SK-N-SH (cell line): ENCODE measurements around the gene CDH23. TPM values are rescaled to one million over a fixed set of nuclear protein-coding genes. Genes with fewer than 3 reads are reported as not detected.

ENCODE experiments used
- CTCF ChIA-PET: fragments of 300-600, 350-600 bp; formaldehyde crosslinking; extraction: SDS; loops from one replicate; lab custom pipeline; 2021; lab: Yijun Ruan, JAX
- POLR2A ChIA-PET: fragments of 350-600 bp; sonication (Branson Sonifier 250); formaldehyde crosslinking; extraction: SDS; loops from one replicate; lab custom pipeline; 2020; ENCODE audit warnings: antibody characterized with exemption, inconsistent platforms; lab: Yijun Ruan, JAX
- DNase-seq: peaks from one replicate; pipeline ENCODE4 v3.0.0; 2012
- H2AFZ ChIP-seq: fragments of 200-600 bp; sonication (generic); 2 replicates; pipeline ENCODE4 v1.8.1; 2016; ENCODE audit warnings: antibody characterized with exemption, mild to moderate bottlenecking, low read depth
- H3F3A ChIP-seq: fragments of 200-600 bp; sonication (generic); replicated peaks from 2 replicates; pipeline ENCODE3; 2016; ENCODE audit warnings: antibody characterized with exemption, mild to moderate bottlenecking; ENCODE audit not compliant: insufficient read depth
- H3K27ac ChIP-seq, 2 experiments: fragments of 200-500 bp in 1 of 2; fragments of 200-600 bp in 1 of 2; sonication (Bioruptor generic) in 1 of 2; sonication (generic), shearing (Covaris generic) in 1 of 2; 2 replicates each; pipeline versions ENCODE4 v1.5.1 to v1.6.1; 2014 to 2016; ENCODE audit warnings: low read depth in 2 of 2, inconsistent platforms in 1 of 2, low read length in 1 of 2, mild to moderate bottlenecking in 1 of 2, mixed read lengths in 1 of 2
- H3K27me3 ChIP-seq: fragments of 200-600 bp; sonication (generic), shearing (Covaris generic); 2 replicates; pipeline ENCODE4 v1.6.1; 2016; ENCODE audit warnings: mixed run types; ENCODE audit not compliant: insufficient read depth
- H3K36me3 ChIP-seq, 2 experiments: fragments of 200-500 bp in 1 of 2; fragments of 200-600 bp in 1 of 2; sonication (Bioruptor generic) in 1 of 2; sonication (generic) in 1 of 2; replicated peaks in 1 of 2; 2 replicates each; pipeline versions ENCODE3 to v1.5.1; 2014 to 2016; ENCODE audit warnings: low read length in 1 of 2, mild to moderate bottlenecking in 1 of 2; ENCODE audit not compliant: insufficient read depth in 2 of 2, control insufficient read depth in 1 of 2
- H3K4me1 ChIP-seq, 2 experiments: fragments of 200-500 bp in 1 of 2; fragments of 200-600 bp in 1 of 2; sonication (Bioruptor generic) in 1 of 2; sonication (generic), shearing (Covaris generic) in 1 of 2; 2 replicates each; pipeline versions ENCODE4 v1.5.1 to v1.6.1; 2014 to 2016; ENCODE audit warnings: low read depth in 1 of 2, low read length in 1 of 2, mixed run types in 1 of 2; ENCODE audit not compliant: insufficient read depth in 2 of 2, control insufficient read depth in 1 of 2
- H3K4me2 ChIP-seq: fragments of 200-600 bp; sonication (generic), shearing (Covaris generic); 2 replicates; pipeline ENCODE4 v1.6.1; 2017; ENCODE audit warnings: mixed run types
- H3K4me3 ChIP-seq, 2 experiments: fragments of 200-500 bp in 1 of 2; fragments of 200-600 bp in 1 of 2; sonication (Bioruptor generic) in 1 of 2; sonication (generic), shearing (Covaris generic) in 1 of 2; 2 replicates each; pipeline versions ENCODE4 v1.5.1 to v1.8.1; 2014 to 2016; ENCODE audit warnings: low read depth in 2 of 2, inconsistent platforms in 1 of 2, low read length in 1 of 2, mild to moderate bottlenecking in 1 of 2, mixed read lengths in 1 of 2, moderate library complexity in 1 of 2
- H3K79me2 ChIP-seq: fragments of 200-600 bp; sonication (generic); 2 replicates; pipeline ENCODE4 v1.8.1; 2017; ENCODE audit warnings: mild to moderate bottlenecking; ENCODE audit not compliant: insufficient read depth
- H3K9ac ChIP-seq: fragments of 200-600 bp; sonication (generic); 2 replicates; pipeline ENCODE4 v1.6.1; 2017; ENCODE audit warnings: mixed run types
- H3K9me2 ChIP-seq: fragments of 200-600 bp; sonication (generic); 2 replicates; pipeline ENCODE4 v1.6.1; 2017; ENCODE audit warnings: mixed run types
- H3K9me3 ChIP-seq: fragments of 200-600 bp; sonication (generic); 2 replicates; pipeline ENCODE4 v1.6.1; 2017; ENCODE audit warnings: mixed run types, mild to moderate bottlenecking, moderate library complexity
- H4K20me1 ChIP-seq: fragments of 200-600 bp; sonication (generic); 2 replicates; pipeline ENCODE4 v1.6.1; 2017; ENCODE audit warnings: mild to moderate bottlenecking, mixed run types; ENCODE audit not compliant: insufficient read depth
- EZH2phosphoT487 ChIP-seq: fragments of 200-600 bp; sonication (generic); IDR thresholded peaks from 2 replicates; pipeline ENCODE4 v1.6.1; 2017; ENCODE audit warnings: low read depth, mixed run types, mild to moderate bottlenecking, antibody characterized with exemption, moderate library complexity, borderline replicate concordance
- FOSL2 ChIP-seq: IDR thresholded peaks from 2 replicates; pipeline ENCODE4 v1.4.0; 2012; ENCODE audit warnings: low read depth, mild to moderate bottlenecking, moderate library complexity, borderline replicate concordance
- FOXJ3 ChIP-seq: sonication (generic); formaldehyde crosslinking; IDR thresholded peaks from 2 replicates; pipeline ENCODE4 v1.5.1; 2020; ENCODE audit warnings: mild to moderate bottlenecking, missing genetic modification reagents
- FOXM1 ChIP-seq: IDR thresholded peaks from 2 replicates; pipeline ENCODE4 v1.4.0; 2012; ENCODE audit warnings: low read depth, mild to moderate bottlenecking
- JUND ChIP-seq: IDR thresholded peaks from 2 replicates; pipeline ENCODE4 v1.4.0; 2012
- NFIC ChIP-seq: IDR thresholded peaks from 2 replicates; pipeline ENCODE4 v1.4.0; 2012; ENCODE audit warnings: borderline replicate concordance
- POLR2AphosphoS5 ChIP-seq: IDR thresholded peaks from 2 replicates; pipeline ENCODE4 v1.6.1; 2012; ENCODE audit warnings: low read depth, low read length
- RFX5 ChIP-seq: IDR thresholded peaks from 2 replicates; pipeline ENCODE4 v1.6.1; 2012; ENCODE audit warnings: mild to moderate bottlenecking, improper control_type of control experiment, low read length
- RXRA ChIP-seq: IDR thresholded peaks from 2 replicates; pipeline ENCODE4 v1.4.0; 2012; ENCODE audit warnings: low read depth, mild to moderate bottlenecking, borderline replicate concordance
- SIN3A ChIP-seq: IDR thresholded peaks from 2 replicates; pipeline ENCODE4 v1.6.1; 2012; ENCODE audit warnings: low read depth, mild to moderate bottlenecking, low read length, moderate library complexity, borderline replicate concordance
- TAF1 ChIP-seq: IDR thresholded peaks from 2 replicates; pipeline ENCODE4 v1.6.1; 2012; ENCODE audit warnings: low read depth, mild to moderate bottlenecking, low read length, moderate library complexity, borderline replicate concordance
- TCF12 ChIP-seq: IDR thresholded peaks from 2 replicates; pipeline ENCODE4 v1.4.0; 2012
- YY1 ChIP-seq: IDR thresholded peaks from 2 replicates; pipeline ENCODE4 v1.4.0; 2012; ENCODE audit warnings: low read depth, mild to moderate bottlenecking
- WGBS: methylation state at CpG from one replicate; pipeline ENCODE4 v1.1.6; 2017; ENCODE audit warnings: low lambda C conversion rate; 5-methylcytosine and 5-hydroxymethylcytosine counted together
- polyA plus RNA-seq, 3 experiments: library from polyadenylated mRNA; depleted of rRNA; stranded (reverse); fragments of >200 nt; gene quantifications; 2 replicates each; pipeline ENCODE4 v1.2.3, GENCODE V29; 2012
- TF ChIP-seq, protein P1 (sequence below): fragments of 200-600 bp; sonication (generic); IDR thresholded peaks from 2 replicates; pipeline ENCODE4 v1.6.1; 2017; ENCODE audit warnings: antibody characterized with exemption, mild to moderate bottlenecking, moderate library complexity
- TF ChIP-seq, protein P2 (sequence below): IDR thresholded peaks from 2 replicates; pipeline ENCODE4 v1.4.0; 2012; ENCODE audit warnings: low read depth
- TF ChIP-seq, protein P3 (sequence below): fragments of 150-350 bp; IDR thresholded peaks from 2 replicates; pipeline ENCODE4 v1.6.1; 2016; ENCODE audit warnings: mild to moderate bottlenecking, low read depth, low read length
- TF ChIP-seq, protein P4 (sequence below): IDR thresholded peaks from 2 replicates; pipeline ENCODE4 v1.4.0; 2012; ENCODE audit warnings: low read depth, borderline replicate concordance

CDH23 gene
- polyA plus RNA-seq, 1 of the 3 experiments (the other 2 are of a cell fraction) = 0.03 TPM

DNA sequence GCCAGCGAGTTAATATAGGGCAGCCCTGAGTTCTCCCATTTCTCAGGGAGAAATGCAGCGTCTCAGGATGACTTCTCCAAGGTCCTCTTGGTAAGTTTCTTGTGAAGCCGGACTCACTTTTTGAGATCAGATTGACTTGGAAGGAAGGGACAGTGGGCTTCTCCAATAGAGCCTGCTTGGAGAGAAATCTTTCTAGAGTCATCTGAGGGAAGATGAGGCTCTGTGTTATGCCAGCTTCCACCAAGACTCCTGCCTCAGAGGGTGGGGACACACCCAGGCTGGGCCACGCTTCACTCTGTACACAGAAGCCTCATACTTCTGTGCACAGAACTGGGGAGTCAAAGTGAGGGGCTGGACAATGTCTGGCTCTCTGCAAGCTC lies 317.3 kb downstream of the CDH23 start:
- 82% methylated on average over 4 of the region's 4 CpGs for WGBS
- H3K4me3 ChIP-seq = no peak overlapping the region

DNA sequence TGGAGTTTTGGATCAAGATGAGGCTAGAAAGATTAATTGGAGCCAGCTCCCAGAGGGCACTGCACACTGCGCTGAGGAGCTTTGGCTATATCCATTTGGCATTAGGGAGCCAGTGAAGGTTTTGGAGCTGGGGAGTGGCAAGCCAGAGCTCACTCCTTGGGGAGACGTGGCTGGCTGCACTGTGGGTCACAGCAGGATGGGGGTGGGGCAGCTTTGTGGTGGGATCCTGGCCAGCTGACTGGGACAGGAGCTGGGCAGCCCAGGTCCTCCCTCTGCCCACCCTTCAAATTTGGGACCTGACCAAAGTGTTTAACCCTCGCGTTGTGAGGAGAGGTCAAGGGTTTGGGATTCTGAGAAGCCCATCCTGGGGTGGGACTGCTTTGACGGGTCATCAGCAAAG lies 317.9 kb downstream of the CDH23 start:
- no peaks in the 10 kb centered on the region for H3K9me2 ChIP-seq
- ChIA-PET POLR2A (no interaction called here), CTCF (interaction anchor here (0.6 to 14.1 kb wide), 8 partner anchors 10 to 334 kb away, joined by 3 to 195 read pairs (median 4); no protein-coding TSS in a partner anchor)
- no peak for DNase-seq
- H3K27ac ChIP-seq = no peak overlapping the region
- no peaks in the 10 kb centered on the region for H3K79me2 ChIP-seq
- H3K4me1 ChIP-seq = peaks cover 0 to 40% of the 10 kb centered on the region in 2 experiments; a peak in 1 of 4 replicates
- H4K20me1 ChIP-seq = no peaks in the 10 kb centered on the region
- H3K4me2 ChIP-seq = no peak overlapping the region
- no peak for TF ChIP-seq FOSL2
- TF ChIP-seq, protein P1, sequence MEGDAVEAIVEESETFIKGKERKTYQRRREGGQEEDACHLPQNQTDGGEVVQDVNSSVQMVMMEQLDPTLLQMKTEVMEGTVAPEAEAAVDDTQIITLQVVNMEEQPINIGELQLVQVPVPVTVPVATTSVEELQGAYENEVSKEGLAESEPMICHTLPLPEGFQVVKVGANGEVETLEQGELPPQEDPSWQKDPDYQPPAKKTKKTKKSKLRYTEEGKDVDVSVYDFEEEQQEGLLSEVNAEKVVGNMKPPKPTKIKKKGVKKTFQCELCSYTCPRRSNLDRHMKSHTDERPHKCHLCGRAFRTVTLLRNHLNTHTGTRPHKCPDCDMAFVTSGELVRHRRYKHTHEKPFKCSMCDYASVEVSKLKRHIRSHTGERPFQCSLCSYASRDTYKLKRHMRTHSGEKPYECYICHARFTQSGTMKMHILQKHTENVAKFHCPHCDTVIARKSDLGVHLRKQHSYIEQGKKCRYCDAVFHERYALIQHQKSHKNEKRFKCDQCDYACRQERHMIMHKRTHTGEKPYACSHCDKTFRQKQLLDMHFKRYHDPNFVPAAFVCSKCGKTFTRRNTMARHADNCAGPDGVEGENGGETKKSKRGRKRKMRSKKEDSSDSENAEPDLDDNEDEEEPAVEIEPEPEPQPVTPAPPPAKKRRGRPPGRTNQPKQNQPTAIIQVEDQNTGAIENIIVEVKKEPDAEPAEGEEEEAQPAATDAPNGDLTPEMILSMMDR = no peak
- no peak for TF ChIP-seq SIN3A
- TF ChIP-seq, all 33 proteins: peak for 0
- Histone ChIP-seq H3K9ac (no peak overlapping the region), H3K4me3 (no peak overlapping the region), H3K27me3 (no peaks in the 10 kb centered on the region), H3F3A (no peaks in the 10 kb centered on the region), H3K9me3 (no peaks in the 10 kb centered on the region), H3K36me3 (no peaks in the 10 kb centered on the region), H2AFZ (no peak overlapping the region)
- WGBS = 100% methylated on average over 1 of the region's 5 CpGs

More for the DNA sequence above, 317.3 kb downstream of the CDH23 start:
- no peaks in the 10 kb centered on the region for H3F3A ChIP-seq
- ChIA-PET POLR2A (no interaction called here), CTCF (interaction anchor here (0.6 to 14.1 kb wide), 8 partner anchors 12 to 335 kb away, joined by 3 to 195 read pairs (median 4); no protein-coding TSS in a partner anchor)
- H4K20me1 ChIP-seq = no peaks in the 10 kb centered on the region
- H3K4me1 ChIP-seq = peaks cover 0 to 37% of the 10 kb centered on the region in 2 experiments; a peak in 1 of 4 replicates
- H3K79me2 ChIP-seq = no peaks in the 10 kb centered on the region
- no peaks in the 10 kb centered on the region for H3K9me3 ChIP-seq
- no peaks in the 10 kb centered on the region; the same call in 1 of the 2 replicates for H3K27me3 ChIP-seq
- no peaks in the 10 kb centered on the region for H3K9me2 ChIP-seq
- TF ChIP-seq RXRA (no peak), FOXM1 (no peak), RFX5 (no peak), POLR2AphosphoS5 (no peak), TAF1 (no peak), EZH2phosphoT487 (no peak), JUND (no peak), FOXJ3 (CRISPR knock-in tag) (no peak), YY1 (no peak), NFIC (no peak), TCF12 (no peak)
- TF ChIP-seq, protein P2, sequence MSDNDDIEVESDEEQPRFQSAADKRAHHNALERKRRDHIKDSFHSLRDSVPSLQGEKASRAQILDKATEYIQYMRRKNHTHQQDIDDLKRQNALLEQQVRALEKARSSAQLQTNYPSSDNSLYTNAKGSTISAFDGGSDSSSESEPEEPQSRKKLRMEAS = no peak
- TF ChIP-seq, protein P3, sequence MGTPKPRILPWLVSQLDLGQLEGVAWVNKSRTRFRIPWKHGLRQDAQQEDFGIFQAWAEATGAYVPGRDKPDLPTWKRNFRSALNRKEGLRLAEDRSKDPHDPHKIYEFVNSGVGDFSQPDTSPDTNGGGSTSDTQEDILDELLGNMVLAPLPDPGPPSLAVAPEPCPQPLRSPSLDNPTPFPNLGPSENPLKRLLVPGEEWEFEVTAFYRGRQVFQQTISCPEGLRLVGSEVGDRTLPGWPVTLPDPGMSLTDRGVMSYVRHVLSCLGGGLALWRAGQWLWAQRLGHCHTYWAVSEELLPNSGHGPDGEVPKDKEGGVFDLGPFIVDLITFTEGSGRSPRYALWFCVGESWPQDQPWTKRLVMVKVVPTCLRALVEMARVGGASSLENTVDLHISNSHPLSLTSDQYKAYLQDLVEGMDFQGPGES = no peak
- TF ChIP-seq, protein P4, sequence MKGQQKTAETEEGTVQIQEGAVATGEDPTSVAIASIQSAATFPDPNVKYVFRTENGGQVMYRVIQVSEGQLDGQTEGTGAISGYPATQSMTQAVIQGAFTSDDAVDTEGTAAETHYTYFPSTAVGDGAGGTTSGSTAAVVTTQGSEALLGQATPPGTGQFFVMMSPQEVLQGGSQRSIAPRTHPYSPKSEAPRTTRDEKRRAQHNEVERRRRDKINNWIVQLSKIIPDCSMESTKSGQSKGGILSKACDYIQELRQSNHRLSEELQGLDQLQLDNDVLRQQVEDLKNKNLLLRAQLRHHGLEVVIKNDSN = no peak
- H3K27ac ChIP-seq = no peak overlapping the region
- no peak for DNase-seq
- no peak overlapping the region for H2AFZ ChIP-seq
- H3K36me3 ChIP-seq = no peaks in the 10 kb centered on the region
- no peak overlapping the region for H3K9ac ChIP-seq
- no peak overlapping the region for H3K4me2 ChIP-seq
